Endothelial cell of umbilical vein (primary cell): Measurements from ENCODE around the gene ABCF1. TPM values are rescaled to one million over a fixed set of nuclear protein-coding genes. Genes with fewer than 3 reads are reported as not detected.

Experiments
- BruUV-seq: library from RNA; stranded (reverse); fragments of 400-500 nt; replicated peaks from 2 replicates; lab custom pipeline; 2021; lab: Mats Ljungman, UMichigan
- CTCF ChIA-PET: fragments of 300-600, 350-600 bp; sonication (Branson Sonifier 250); formaldehyde crosslinking; loops from one replicate; lab custom pipeline; 2021; ENCODE audit warnings: antibody characterized with exemption, inconsistent platforms; lab: Charles Lee
- POLR2A ChIA-PET: fragments of 300-600, 350-600 bp; sonication (Branson Sonifier 250); formaldehyde crosslinking; loops from one replicate; lab custom pipeline; 2021; ENCODE audit warnings: antibody characterized with exemption, inconsistent platforms; lab: Charles Lee
- DNase-seq: peaks from one replicate; pipeline ENCODE4 v3.0.0-alpha.2; 2011; ENCODE audit warnings: low read depth, low spot score
- FAIRE-seq: peaks from 2 replicates; lab custom pipeline; 2011; peaks lifted over from hg19 to GRCh38; lab: Jason Lieb, UNC
- H2AFZ ChIP-seq: 2 replicates; pipeline ENCODE4 v1.6.0; 2012; ENCODE audit warnings: low read depth, low read length, control low read depth, inconsistent platforms
- H3K27ac ChIP-seq: 2 replicates; pipeline ENCODE4 v1.5.1; 2011; ENCODE audit warnings: low read depth, mild to moderate bottlenecking, control low read depth, low read length, moderate library complexity; ENCODE audit not compliant: insufficient read depth
- H3K27me3 ChIP-seq, 2 experiments: 2 replicates each; pipeline versions ENCODE4 v1.6.0 to v1.6.1; 2011; ENCODE audit warnings: low read length in 2 of 2, mixed read lengths in 1 of 2; ENCODE audit not compliant: control insufficient read depth in 2 of 2, insufficient read depth in 2 of 2
- H3K36me3 ChIP-seq, 2 experiments: 2 replicates in 1 of 2; 3 replicates in 1 of 2; pipeline ENCODE4 v1.5.1; 2011; ENCODE audit warnings: low read length in 2 of 2, mild to moderate bottlenecking in 1 of 2, moderate library complexity in 1 of 2; ENCODE audit not compliant: control insufficient read depth in 2 of 2, insufficient read depth in 2 of 2; ENCODE audit errors: extremely low read depth in 1 of 2
- H3K4me1 ChIP-seq: 3 replicates; pipeline ENCODE4 v1.5.1; 2011; ENCODE audit warnings: mild to moderate bottlenecking, low read length; ENCODE audit not compliant: control insufficient read depth, insufficient read depth; ENCODE audit errors: extremely low read depth
- H3K4me2 ChIP-seq: 2 replicates; pipeline ENCODE4 v1.6.1; 2011; ENCODE audit warnings: low read length, control low read depth, mixed read lengths; ENCODE audit not compliant: insufficient read depth
- H3K4me3 ChIP-seq, 3 experiments: fragments of 200-600 bp in 1 of 3; sonication (generic), shearing (Covaris generic) in 1 of 3; replicated peaks in 1 of 3; 2 replicates each; pipeline ENCODE4 v1.5.1; 2011 to 2016; ENCODE audit warnings: control low read depth in 3 of 3, low read length in 3 of 3, mild to moderate bottlenecking in 2 of 3, inconsistent platforms in 1 of 3, low read depth in 1 of 3, moderate library complexity in 1 of 3; ENCODE audit not compliant: insufficient read depth in 1 of 3
- H3K79me2 ChIP-seq: 2 replicates; pipeline ENCODE4 v1.6.0; 2012; ENCODE audit warnings: low read length, inconsistent platforms; ENCODE audit not compliant: control insufficient read depth, insufficient read depth
- H3K9ac ChIP-seq: replicated peaks from 2 replicates; pipeline ENCODE3; 2011; ENCODE audit warnings: low read length, control low read depth; ENCODE audit not compliant: insufficient read depth; ENCODE audit errors: extremely low read depth
- H3K9me1 ChIP-seq: replicated peaks from 3 replicates; pipeline ENCODE4 v1.6.0; 2011; ENCODE audit warnings: mild to moderate bottlenecking, low read length; ENCODE audit not compliant: control insufficient read depth, insufficient read depth; ENCODE audit errors: extremely low read depth
- H3K9me3 ChIP-seq: replicated peaks from 2 replicates; pipeline ENCODE4 v1.5.1; 2012; ENCODE audit warnings: low read length, inconsistent platforms; ENCODE audit not compliant: control insufficient read depth, insufficient read depth
- H4K20me1 ChIP-seq: replicated peaks from 2 replicates; pipeline ENCODE3; 2011; ENCODE audit warnings: mild to moderate bottlenecking, low read length; ENCODE audit not compliant: control insufficient read depth, insufficient read depth; ENCODE audit errors: extremely low read depth
- FOS ChIP-seq: IDR thresholded peaks from 2 replicates; pipeline ENCODE4 v1.6.1; 2011; ENCODE audit warnings: mild to moderate bottlenecking, low read length, moderate library complexity, borderline replicate concordance; ENCODE audit not compliant: insufficient read depth
- dilution Hi-C: fragments of 300-500 bp; cut with MboI; formaldehyde crosslinking; loops from one replicate; pipeline ENCODE4 v1.15.0; 2019; ENCODE audit warnings: low sequenced_read_pairs; ENCODE audit not compliant: extremely low pct_ligation_motif_present
- intact Hi-C: fragments of 100-400 bp; cut with micrococcal nuclease; formaldehyde crosslinking; loops from one replicate; pipeline ENCODE4 v1.10.0; 2022
- polyA plus RNA-seq, 4 experiments: library from polyadenylated mRNA; depleted of rRNA in 3 of 4; stranded (reverse) in 3 of 4; unstranded in 1 of 4; fragments of >200 nt; gene quantifications; 2 replicates each; pipeline versions ENCODE4 v1.2.1 to v1.2.3, GENCODE V29; 2011 to 2012; ENCODE audit warnings: missing spikeins in 1 of 4
- total RNA-seq: library from RNA; stranded (reverse); gene quantifications from 2 replicates; pipeline ENCODE4 v1.2.3, GENCODE V29; 2021
- TF ChIP-seq, protein P1 (sequence below): IDR thresholded peaks from 2 replicates; pipeline ENCODE4 v1.6.1; 2011; ENCODE audit not compliant: insufficient read depth, insufficient read length
- TF ChIP-seq, protein P2 (sequence below), 2 donors: IDR thresholded peaks; 1 replicate in 1 of 2; 2 replicates in 1 of 2; pipeline ENCODE4 v1.5.1; 2011; ENCODE audit warnings: low read length in 2 of 2, mild to moderate bottlenecking in 2 of 2, moderate library complexity in 2 of 2, control low read depth in 1 of 2, inconsistent platforms in 1 of 2, low read depth in 1 of 2; ENCODE audit not compliant: insufficient read depth in 1 of 2; ENCODE audit errors: extremely low read depth in 1 of 2

Gene ABCF1
- total and polyA plus RNA-seq, 2 donors (not counting 3 experiments of a cell fraction or from before 2014, with no cell fraction given) = 34.0 to 60.3 TPM

DNA sequence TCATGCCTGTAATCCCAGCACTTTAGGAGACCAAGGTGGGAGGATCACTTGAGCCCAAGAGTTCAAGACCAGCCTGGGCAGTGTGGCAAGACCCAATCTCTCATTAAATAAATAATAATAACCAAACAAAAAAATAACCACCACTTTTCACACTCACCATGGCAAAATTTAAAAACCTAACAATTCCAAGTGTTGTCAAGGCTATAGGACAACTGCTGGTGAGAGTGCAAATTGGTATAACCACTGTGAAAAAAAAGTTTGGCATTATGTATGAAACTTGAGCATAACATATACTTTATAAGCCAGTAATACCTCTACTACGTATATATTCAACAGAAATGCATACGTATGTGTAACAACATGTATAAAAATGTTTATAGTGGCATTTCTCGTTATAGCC, 10.3 kb upstream of the ABCF1 start:
- Histone ChIP-seq H2AFZ (no peak overlapping the region), H3K4me1 (peaks cover 11% of the 10 kb centered on the region), H3K4me3 (no peak overlapping the region), H3K27me3 (no peaks in the 10 kb centered on the region), H4K20me1 (no peaks in the 10 kb centered on the region), H3K27ac (no peak overlapping the region), H3K4me2 (no peak overlapping the region), H3K79me2 (peaks cover 13% of the 10 kb centered on the region), H3K9ac (no peak overlapping the region), H3K9me3 (no peaks in the 10 kb centered on the region), H3K9me1 (no peaks in the 10 kb centered on the region), H3K36me3 (peaks cover 0 to 6% of the 10 kb centered on the region in 2 experiments)
- intact Hi-C loops = no loop called here
- DNase-seq (no peak), FAIRE-seq (no peak)
- ChIA-PET POLR2A (no interaction called here), CTCF (no interaction called here)
- dilution Hi-C loops = no loop called here
- TF ChIP-seq, protein P1, sequence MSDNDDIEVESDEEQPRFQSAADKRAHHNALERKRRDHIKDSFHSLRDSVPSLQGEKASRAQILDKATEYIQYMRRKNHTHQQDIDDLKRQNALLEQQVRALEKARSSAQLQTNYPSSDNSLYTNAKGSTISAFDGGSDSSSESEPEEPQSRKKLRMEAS = no peak
- TF ChIP-seq, protein P2, sequence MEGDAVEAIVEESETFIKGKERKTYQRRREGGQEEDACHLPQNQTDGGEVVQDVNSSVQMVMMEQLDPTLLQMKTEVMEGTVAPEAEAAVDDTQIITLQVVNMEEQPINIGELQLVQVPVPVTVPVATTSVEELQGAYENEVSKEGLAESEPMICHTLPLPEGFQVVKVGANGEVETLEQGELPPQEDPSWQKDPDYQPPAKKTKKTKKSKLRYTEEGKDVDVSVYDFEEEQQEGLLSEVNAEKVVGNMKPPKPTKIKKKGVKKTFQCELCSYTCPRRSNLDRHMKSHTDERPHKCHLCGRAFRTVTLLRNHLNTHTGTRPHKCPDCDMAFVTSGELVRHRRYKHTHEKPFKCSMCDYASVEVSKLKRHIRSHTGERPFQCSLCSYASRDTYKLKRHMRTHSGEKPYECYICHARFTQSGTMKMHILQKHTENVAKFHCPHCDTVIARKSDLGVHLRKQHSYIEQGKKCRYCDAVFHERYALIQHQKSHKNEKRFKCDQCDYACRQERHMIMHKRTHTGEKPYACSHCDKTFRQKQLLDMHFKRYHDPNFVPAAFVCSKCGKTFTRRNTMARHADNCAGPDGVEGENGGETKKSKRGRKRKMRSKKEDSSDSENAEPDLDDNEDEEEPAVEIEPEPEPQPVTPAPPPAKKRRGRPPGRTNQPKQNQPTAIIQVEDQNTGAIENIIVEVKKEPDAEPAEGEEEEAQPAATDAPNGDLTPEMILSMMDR (IDR thresholded peaks at IDR 0.05; ENCODE audit: extremely low read depth in 1 of 2, insufficient read depth in 1 of 2, low read depth in 1 of 2, low read length in 2 of 2) = no peak
- TF ChIP-seq FOS = no peak
- no TSS peak for BruUV-seq
